GM11168 (cell line): Measurements from ENCODE around the gene SH3BP4.
"Not testable (repeated sequence)": the region's sequence is repeated elsewhere in the genome, so short reads cannot be mapped to it uniquely, and the experiment has no call there.

Experiments used
- in situ Hi-C: fragments of 300-500 bp; cut with MboI; formaldehyde crosslinking; loops from one replicate; pipeline ENCODE4 v1.12.0; 2022; ENCODE audit warnings: low sequenced_read_pairs; ENCODE audit not compliant: unreplicated experiment

Gene SH3BP4

DNA sequence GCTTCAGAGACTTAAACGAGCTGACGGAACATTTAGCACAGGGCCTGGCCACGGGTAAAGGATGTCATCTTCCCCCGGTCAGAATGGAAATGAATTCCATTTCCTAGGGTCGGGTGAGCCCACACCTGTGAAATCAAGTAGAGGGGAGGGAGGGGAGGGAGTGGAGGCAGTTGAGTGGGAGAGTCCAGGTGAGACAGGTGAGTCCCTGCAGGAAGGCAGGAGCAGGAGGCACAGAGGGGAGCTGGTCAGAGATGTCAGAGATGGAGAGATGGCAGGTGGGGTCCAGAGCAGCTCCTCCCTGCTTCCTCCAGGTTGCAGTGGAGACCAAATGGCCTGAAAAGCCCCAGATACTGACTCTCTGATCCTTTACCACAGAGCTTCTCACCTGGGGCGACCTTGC, 55.2 kb downstream of the SH3BP4 start:
- in situ Hi-C loops = no loop called here

DNA sequence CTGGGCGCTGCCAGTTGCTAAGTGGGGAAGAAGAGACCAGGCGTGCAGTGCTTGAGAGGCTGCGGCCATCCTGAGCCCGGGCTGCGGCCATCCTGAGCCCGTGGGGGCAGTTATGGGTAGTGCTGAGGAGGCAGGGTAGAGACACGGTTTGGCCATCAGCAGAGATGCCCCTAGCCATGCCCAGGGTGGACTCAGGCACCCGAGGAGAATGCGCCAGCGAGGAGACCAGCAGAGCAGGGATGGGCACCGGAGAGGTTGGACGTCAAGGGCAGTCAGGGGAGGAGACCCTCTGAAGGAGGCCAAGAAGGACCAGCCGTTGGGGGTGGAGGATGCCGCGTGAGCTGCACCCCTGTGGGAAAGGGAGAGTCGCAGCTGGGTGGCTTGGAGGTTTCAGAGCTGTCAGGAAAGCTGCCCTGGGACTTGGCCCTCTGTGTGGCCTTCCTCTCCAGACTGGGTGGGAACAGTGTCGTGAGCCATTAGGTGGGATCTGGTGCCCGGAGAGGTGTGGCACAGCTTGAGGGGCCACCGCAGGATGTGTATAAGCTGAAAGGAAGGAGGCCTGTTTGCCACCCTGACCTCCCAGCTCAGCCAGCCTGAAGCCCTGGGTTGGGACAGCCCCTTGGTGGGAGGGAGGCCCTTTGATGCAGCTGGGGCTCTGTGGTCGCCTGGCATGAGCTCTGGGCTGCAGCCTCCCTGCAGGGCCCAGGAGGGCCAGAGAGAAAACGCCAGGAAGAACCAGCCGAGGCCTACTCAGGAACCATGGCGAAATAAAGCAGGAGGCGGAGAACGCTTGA, 56.0 kb downstream of the SH3BP4 start:
- in situ Hi-C loops = no loop called here

DNA sequence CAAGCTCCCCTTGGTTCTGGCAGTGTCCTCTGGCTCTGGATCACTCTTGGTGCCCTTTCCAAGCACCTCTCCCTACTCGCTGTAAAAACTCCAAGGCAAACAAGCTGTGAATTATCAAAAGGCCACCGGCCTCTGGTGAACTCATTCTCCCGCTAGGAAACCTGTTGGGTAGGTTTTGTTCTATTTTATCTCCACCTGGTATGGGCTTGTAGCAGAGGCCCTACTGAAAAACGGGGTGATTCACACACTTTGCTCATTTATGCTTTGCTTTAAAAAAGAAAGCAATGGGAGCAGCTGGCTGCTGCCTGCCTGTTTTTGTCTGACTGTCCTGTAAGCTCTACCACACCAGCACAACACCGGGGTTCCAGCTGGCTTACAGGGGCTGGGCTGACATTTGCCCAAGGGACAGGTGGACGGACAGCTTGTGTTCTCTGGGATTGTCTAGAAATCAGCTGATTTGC, 56.8 kb downstream of the SH3BP4 start:
- in situ Hi-C loops = no loop called here

DNA sequence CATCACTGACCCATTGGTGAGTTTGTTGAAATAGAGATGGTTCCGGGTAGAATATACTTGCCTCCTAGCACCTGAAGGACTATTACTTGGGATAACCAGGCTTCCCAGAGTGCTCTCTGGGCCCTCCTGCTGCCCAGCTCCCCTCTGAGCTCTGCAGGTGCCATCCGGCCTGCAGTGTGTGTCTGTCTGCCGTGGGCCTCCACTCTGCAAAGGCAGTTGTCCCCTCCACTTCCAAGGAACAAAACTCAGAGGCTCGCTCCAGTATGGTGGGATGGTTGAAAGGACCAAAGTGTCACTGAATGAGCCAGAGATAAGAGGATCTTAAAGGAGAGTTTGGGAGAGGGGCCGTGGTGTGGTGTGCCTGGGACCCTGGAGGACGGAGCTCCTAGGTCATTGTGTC, 57.3 kb downstream of the SH3BP4 start:
- in situ Hi-C loops = no loop called here

DNA sequence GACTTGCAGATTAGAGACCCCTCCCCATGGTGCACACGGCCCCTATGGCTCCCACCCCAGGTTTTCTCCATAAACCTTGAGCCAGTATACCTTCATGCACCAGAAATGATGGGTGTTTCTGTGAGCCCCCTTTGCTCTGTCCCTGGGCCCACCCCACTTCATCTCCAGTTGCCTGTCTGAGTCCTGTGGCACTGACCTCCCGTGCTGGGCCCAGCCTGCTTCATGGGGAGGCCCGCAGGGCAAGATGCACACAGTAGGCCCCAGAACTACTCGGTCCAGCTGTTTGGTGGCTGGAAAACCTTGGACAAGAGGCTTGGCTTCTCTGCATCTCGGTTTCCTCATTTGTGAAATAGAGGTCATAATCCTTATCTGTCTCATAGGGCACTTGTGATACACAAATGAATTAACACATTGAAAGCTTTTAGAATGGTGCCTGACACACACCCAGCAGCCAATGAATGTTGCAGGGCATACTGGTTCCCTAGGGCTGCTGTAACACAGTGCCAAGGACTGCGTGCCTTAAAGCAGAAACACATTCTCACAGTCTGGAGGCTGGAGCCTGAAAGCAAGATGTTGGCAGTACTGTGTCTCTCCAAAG, 58.4 kb downstream of the SH3BP4 start:
- in situ Hi-C loops = no loop called here

DNA sequence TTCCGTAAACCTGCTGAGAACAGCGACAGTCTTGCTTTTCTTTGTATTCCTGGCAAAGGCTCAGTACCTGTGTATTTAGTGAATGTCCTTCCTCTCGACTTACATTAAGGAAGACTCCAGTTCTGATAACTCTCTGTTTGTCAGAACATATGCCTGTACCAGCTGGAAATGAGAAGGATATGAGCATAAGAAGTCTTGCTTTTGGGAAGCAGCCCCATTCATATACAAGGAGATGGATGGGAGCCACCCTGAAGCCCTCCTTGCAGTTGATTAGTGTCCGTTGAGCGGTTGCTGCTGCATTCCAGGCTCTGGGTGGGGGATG, 59.8 kb downstream of the SH3BP4 start:
- in situ Hi-C loops = no loop called here

DNA sequence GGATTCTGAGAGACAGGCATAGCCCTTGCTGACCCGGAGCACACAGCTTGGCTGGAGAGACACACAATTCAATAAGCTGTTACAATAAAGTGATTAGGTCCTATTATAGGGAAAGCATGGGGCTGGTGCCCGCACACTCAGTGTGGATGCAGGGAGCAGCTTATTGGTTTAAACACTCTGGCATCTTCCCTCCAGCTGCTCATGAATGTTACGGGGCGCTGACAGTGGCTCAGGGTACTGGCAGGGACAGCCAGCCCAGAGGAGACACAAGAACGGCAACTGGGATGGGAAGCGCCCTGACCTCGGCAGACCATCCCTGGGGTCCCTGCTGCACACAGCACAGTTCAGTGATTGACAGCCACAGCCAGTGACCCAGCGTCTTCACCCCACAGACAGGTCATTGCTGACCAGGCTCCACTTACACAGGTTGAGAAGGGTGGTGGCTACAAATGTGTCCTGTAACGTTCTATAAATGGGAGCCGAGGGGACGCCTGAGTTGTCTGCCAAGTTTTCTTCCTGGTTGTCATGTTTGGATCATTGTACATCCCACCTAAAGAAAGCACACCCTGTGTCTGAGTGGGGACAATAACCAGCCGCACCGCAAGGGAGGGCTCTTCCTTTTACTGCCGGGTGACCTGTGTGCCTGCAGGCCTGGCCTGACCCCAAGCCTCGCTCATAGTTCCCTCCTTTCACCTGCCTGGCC, 60.3 kb downstream of the SH3BP4 start:
- in situ Hi-C loops = no loop called here

DNA sequence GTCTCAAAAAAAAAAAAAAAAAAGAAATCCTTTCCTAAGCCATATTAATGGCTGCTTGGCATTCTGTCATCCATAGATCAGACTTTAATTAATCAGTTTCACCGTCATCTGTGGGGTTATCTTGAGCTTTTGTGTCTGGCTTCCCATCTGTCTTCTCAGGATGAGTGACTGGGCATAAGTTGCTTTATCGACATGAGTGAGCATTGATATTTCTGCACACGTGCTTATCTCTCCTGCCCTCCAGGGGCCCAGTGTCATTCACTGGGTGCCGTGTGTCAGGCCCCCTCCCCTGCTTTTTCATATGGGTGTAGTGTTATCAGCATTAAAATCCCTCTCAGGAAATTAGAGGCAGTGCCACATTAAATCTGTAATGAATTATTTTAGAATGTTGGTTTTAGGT, 65.6 kb downstream of the SH3BP4 start:
- in situ Hi-C loops = no loop called here

DNA sequence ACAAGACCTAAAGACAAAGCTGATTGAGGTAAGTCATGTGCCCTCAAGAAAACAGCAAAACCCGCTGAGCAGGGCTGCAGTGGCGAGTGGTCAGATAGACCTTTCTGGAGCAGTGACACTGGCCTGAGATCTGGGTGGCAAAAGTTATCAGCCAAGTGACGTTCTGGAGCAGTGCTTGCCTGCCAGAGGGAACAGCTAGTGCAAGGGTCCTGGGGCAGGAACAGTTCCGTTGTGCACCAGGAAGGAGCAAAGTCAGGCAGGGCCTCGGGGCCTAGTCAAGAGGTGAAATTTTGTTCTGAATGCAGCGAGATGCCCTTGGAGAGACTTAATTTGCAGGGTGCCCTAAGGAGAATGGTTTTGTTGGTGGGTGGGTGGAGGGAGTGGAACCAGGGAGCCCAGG, 67.0 kb downstream of the SH3BP4 start:
- in situ Hi-C loops = no loop called here

DNA sequence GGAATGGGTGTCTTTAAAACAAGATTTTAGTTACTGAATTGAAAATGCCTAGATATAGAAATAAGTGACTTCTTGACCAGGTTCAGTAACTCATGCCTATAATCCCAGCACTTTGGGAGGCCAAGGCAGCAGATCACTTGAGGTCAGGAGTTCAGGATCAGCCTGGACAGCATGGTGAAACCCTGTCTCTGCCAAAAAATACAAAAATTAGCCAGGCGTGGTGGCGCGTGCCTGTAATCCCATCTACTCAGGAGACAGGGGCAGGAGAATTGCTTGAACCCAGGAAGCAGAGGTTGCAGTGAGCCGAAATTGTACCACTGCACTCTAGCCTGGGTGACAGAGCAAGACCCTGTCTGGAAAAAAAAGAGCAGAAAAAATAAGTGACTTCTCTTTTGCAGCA, 68.3 kb downstream of the SH3BP4 start:
- in situ Hi-C loops = not testable (repeated sequence)

DNA sequence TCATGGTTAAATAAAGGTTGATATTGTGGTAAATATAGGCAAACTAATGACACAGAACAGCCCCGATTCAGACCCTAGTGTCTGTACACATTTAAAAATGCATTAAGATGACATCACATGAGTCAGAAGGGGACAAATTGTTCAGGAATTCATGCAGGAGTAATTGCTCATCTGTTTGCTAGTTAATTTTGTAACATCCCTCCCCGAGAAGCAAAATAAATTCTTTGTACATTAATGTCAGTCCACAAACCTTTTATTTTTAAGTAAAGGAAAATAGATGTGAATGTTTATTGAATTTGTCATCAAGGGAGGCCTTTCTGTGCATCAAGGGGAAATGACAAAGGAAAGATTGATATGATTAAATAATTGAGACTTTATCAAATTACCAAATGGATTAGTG, 69.9 kb downstream of the SH3BP4 start:
- in situ Hi-C loops = no loop called here

DNA sequence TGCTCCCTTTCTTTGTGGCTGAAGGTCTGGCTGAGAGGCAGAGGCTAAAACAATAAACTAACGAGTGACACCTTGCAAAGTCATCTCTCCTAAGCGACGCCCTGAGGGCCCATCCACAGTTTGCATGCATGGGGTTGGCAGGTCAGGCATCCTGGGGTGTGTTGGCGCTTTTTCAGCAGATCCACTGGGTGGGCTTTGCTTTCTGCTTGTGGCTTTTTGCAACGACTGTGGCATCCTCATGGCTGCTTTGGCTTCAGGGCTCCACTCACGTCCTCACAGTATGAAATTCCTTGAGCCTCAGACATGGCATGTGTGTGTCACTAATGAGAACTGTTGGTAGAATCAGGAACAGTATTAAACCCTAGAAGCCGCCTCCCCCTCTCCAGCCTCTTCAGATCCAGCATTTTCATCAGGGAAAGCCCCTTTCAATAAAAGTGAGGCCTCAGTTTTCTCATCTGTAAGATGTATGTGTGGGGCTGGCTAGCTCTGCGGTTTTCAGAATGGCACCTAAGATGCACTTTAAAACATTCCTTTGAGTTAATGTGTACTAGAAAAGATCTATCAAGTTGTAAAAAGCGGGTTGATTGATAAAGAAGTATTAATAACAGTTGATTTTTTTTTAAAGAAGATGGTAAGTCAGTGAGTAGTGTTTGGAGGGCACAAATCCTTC, 72.5 kb downstream of the SH3BP4 start:
- in situ Hi-C loops = no loop called here

DNA sequence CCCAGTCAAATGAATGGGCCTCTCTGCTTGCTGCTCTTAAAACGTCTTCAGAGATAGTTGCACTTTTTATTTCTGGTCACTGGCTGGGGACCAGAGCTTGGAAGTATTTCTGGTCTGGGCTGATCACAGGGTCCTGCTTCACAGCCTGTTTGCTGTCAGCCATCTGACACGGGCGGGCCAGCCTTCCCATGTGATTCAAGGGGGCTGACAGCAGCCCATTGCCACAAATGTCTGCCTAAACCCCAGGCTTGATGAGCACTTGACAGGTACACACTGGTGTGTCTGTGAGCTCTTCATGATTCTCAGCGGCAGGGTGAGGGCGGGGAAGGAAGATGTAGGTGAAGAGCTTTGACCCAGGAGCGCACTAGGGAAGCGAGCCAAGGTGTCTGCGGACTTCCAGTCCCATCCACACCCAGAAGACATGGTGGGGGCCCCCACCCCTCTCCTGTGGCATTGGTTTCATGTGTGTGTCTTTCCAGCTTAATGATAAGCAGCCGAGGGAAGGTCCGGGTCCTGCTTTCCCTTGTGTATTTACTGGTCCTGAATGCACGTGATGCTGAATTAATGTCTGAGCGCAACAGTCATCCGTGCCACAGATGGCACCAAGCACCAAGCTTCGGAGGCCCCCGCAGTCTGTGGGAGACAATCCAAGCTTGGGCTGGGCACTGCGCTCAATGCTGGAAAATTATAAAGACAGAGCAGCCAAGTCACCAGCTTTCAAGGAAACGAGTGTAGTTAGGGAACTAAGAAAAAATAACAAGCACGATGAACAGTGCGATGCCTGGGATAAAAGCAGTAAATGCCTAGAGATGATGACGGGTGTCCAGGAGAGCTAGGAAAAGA, 73.3 kb downstream of the SH3BP4 start:
- in situ Hi-C loops = no loop called here

DNA sequence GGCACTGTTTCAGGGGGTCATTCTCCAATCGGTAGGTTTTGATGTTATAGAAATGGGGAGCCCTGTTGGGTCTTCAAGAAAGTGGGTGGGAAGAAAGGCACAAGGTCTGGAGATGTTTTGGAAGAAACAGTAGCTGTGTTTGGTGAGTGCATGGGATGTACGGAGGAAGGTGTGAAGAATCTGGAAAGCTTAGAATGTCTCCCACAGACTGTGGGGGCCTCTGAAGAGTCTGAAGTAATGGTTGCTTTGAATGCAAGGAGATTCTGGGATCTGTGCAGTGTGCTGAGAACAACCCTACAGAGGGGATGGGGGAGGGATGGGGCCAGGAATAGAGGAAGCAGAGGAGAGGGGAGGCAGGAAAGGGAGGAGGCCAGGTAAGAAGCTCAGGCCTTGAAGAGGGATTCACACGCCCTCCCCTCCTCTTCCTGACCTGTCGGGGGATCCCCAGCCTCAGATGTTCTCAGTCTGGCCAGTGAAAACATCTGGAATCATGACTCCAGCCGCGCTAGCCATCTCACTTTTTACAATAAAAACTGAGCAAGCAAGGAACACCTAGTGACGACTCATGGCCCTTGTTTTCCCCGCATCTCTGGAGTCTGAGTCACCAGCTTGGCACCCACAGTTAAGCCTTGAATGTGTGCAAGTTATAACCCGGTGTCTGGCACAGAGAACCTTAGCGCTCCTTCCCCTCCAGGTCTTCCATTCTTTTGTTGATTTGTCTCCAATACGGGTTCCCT, 74.2 kb downstream of the SH3BP4 start:
- in situ Hi-C loops = no loop called here

DNA sequence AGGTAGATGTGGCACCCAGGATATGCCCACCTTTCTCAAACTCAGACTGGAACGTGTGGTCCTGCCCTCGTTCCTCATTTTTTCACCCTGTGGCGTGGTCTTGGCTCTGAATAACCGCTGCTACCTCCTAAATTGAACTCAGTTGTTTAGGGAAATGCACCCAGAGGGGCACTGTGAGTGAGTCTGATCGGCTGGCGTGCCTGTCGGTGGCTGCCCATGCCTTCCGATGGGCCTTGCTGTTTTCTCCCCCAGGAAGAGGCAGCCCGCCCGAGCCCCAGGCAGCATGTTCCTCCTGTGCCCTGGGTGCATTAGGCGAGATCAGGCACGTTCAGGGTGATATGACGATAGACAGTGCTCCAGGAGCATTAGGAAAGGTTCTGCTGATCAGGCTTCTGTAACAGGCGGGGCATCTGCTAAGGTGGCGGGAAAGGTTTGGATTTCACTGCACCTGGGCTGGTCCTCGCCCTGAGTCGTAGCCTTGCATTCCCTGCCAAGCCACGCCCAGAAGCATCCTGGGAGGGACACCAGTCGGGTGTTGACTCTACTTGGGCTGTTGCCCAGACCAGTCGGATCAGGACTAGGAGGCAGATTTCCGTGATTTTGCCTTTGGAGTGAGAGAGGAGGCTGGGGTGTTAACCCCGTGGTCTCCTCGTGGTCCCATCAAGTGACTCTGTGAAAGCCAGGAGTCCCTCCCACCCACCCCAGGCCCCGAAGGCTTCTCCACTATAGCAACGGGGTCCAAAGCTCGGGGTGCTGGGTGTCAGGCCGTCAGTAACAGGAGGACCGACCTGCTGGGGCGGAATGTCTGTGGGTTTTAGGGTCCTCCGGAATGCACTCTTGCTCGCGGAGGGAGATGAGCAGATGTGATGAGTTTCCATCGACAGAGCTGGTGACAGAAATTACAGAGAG, 75.1 kb downstream of the SH3BP4 start:
- in situ Hi-C loops = no loop called here

DNA sequence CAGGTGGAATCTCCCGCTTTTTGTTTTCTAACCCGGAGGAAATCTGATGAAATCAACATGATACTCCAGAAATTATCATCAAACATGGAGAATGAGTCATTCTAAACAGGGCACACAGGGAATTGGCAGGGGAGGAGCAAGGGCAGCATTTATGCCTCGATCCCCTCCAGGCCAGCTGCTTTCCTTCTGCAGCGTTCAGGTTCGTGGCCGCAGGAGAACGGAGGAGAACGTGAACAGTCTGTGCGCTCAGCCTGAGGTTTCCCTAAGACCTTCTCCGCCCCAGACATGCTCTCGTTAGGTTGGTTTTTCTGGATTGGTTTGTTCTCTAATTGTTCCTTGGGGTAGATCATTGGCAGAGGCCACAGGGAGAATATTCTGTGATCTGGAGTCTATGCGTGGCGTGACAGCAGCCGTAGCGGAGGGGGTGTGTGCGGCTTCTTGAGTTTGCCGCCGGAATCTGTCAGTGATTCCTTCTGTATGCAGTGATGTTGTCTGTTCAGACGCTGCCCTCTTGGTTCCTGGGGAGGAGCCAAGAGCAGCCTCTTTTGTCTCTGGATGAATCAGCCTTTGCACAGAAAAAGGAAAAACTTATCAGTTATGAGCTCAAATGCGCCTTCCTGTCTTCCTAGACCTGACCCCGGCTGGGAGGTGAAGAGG, 75.9 kb downstream of the SH3BP4 start:
- in situ Hi-C loops = no loop called here

DNA sequence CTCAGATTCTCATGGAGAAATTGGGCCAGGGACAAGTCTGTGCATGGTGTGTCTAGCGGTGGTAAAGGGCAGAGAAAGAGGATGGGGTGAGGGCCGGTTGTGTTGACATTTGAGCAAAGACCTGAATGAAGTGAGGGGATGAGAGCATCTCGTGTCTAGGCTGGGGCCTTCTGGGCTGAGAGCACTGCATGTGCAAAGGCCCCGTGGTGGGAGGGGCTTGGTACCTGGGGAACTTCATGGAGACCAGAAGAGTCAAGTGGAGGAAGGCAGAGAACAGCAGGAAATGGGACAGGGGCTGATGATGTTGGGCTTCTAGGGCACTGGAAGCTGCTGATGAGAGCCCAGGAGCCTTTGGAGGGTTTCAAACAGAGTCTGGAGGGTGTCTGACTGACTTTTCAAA, 76.8 kb downstream of the SH3BP4 start:
- in situ Hi-C loops = no loop called here

DNA sequence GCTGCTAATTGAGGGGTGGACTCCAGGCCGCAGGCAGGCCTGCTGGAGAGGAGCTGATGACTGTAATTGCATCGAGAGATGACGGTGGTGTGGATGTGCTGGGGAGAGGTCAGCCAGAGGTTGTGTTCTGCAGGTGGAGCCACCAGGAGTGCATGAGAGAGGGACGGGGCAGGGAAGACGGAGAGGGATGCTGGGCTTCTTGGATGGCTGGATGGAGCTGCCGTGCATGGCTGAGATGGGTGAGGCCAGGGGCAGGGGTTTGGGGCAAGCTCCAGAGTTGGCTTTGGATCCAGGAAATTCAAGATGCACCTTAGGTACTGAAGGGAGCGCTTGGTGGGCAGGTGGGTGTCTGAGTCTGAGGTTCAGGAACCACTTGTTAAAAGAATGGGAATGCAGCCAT, 77.2 kb downstream of the SH3BP4 start:
- in situ Hi-C loops = no loop called here
